Stimulated activated CD8-positive, alpha-beta memory T cell treated with anti-CD3 and anti-CD28 coated beads, Interleukin-7, amount 100 ng/mL, for 1 hour (primary cell): ENCODE results near the gene HLF.
A peak's percentile ranks its signal among the peaks of the same experiment; 100 is the strongest.

ENCODE experiments used
- DNase-seq, 2 donors: peaks; one replicate each; pipeline ENCODE4 v3.0.0-alpha.2; 2020; ENCODE audit warnings: low read depth in 2 of 2

Gene HLF

DNA sequence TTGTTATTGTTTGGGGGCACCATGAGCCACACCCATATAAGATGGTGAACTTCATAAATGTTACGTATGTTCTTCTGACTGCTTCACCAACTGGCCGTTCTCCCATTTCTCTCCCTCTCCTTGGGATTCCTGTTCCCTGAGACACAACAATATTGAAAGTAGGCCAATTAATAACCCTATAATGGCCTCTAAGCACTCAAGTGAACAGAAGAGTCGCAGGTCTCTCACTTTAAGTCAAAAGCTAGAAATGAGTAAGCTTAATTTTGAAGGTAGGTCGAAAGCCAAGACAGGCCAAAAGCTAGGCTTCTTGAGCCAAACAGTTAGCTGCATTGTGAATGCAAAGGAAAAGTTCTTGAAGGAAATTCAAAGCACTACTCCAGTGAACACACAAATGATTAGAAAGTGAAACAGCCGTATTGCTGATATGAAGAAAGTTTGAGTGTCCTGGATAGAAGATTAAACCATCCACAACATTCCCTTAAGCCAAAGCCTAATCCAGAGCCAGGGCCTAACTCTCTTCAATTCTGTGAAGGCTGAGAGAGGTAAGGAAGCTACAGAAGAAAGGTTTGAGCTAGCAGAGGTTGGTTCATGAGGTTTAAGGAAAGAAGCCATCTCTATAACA is 25.8 kb downstream of the HLF start:
- no peak for DNase-seq

DNA sequence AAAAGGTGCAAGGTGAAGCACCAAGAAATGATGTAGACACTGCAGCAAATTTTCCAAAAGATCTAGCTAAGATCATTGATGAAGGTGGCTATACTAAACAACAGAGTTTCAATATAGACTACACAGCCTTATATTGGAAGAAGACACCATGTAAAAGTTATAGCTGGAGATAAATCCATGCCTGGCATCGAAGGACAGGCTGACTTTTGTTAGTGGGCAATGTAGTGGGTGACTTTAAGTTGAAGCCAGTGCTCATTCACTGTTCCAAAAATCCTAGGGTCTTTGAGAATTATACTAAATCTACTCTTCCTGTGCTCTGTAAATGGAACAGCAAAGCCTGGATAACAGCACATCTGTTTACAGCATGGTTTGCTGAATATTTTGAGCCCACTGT is 26.4 kb downstream of the HLF start:
- DNase-seq: no peak

DNA sequence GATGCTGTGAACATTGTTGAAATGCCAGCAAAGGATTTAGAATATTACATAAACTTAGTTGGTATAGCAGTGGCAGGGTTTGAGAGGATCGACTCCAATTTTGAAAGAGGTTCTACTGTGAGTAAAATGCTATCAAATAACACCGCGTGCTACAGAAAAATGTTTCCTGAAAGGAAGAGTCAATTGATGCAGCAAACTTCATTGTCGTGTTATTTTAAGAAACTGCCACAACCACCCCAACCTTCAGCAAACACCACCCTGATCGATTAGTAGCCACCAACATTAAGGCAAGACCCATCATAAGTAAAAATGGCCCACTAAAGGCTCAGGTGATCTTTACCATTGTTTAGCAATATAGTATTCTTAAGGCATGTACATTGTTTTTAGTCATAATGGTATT is 27.3 kb downstream of the HLF start:
- no peak for DNase-seq

DNA sequence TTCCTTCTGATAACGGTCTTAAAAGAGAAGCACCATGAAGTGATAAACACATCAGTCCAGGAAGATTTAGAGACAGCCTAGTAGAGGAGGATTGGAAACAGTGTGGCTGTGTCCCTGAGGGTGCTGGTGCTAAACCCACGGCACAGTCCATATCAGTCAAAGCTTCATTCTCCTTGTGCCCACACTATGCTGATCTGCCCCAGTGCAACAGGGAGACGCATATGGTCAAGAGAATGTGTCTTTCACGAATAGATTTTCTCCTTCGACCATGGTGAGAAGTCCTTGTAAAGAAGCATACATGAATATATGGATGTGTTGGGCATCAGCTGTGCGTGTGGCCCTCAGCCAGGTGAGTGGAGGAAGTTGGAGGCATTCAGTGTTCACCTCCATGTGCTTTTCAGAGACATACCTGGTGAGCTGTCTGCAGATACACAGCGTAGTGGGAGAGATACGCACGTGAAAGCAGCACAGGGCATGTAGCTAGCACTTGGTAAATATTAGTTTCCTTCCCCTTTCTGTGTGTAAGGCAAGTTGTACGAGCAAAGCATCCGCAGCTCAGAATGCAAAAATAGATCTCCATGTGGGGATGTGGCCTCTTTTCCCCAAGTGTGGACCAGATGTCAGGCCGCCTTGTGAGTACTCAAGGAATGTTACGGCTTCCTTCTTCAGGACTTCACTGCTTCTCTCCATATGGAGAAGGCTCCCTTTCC is 29.4 kb downstream of the HLF start:
- DNase-seq: no peak

DNA sequence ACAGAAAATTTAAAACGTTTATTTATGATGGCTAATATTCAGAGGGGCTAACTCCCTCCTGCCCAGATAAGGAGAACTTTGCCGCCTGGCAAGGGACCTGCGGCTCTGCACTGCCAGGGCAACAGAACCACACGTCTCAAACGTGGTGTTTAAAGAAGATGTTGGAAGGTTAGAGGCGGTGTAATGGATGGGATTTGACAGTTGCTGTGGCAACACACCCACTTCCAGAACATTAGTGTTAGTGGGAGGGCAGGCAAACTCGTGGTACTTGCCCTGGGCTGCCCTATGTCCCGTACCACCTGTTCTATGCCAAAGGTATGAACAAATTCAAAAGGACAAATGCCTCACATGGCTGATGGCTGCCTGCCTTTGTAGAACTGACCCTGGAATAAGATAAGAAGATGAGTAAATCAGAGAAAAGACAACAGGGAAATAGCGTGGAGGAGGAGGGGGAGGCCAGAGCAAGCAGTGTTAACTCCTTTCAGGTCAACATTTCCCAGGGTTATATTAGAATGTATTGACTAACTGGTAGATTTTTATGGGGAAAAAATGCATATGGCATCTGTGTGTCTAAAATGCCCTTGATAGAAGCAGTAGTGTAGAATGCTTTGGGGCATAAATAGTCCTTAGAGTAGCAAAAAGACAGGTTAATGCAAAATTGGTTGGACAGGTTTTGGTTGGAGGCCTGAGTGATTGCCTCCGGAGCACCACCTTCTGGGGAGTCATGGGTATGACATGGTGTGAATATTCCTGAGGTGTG is 30.8 kb downstream of the HLF start:
- peak; percentile 11 to 25 for DNase-seq

DNA sequence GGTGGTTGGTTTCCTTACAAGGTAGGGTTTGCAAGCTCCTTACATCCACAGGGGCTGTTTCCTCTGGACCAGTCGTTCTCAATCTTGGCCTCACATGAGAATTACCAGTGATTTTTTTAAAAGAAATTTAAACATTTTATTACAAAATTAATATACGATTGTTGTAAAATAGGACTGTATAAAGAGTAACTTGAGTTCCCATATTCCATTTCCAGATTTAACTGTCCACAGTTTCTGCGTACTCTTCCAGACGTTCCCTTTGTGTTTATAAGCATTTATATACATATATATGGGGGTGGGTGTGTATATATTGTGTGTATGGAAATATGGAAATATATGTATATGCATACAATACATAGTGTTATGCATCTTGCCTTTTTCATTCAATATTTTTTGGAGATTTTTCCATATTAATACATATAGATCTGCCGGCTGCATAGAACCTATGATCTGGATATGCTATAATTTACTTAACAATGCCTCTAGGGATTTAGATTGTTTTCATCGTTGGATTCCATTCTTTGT is 31.5 kb downstream of the HLF start:
- no peak for DNase-seq

DNA sequence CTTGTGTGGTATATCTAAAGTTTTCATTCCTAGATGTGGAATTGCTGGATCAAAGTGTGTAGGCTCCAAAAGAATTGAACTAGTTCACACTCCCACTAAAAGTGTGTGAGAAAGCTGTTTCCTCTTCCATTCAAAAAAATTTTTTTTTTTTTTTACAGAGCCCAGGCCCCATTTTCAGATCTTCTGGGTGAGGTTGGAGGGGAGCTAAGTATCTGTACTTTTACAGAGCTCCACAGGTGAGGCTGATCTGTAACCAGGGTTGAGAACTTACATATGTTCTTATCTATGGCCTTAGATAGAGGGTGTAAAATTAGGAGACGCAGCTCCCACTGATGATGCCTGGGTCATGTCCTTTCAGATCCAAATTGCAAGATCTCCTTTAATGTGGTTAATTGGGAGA is 31.9 kb downstream of the HLF start:
- no peak for DNase-seq

DNA sequence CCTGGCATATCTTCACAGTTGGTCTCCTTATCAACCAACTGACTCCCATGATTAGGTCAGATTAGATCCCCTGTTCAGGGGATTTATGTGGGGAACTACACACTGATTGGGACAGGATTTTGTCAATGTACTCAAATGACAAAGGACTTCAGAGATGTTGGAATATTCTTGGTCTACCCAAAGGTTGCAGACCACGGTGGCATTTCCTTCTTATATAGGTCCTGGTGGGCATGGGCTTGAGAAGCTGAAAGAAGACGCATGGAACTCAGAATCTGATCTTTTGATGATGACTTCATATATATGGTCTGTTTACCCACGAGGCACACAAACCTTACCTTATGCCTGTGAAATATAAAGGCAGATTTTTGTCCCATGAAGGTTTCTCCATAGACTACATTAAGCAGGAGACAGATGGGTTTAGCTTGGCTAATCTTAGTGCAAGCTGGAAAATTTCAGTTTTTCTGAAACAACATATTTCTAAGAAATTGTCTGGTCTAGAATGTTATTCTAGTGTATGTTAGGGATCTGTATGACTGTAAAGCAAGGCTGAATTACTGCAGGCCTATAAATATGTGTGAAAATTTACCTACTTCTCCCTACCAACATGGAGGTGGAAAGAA is 33.5 kb downstream of the HLF start:
- no peak for DNase-seq

DNA sequence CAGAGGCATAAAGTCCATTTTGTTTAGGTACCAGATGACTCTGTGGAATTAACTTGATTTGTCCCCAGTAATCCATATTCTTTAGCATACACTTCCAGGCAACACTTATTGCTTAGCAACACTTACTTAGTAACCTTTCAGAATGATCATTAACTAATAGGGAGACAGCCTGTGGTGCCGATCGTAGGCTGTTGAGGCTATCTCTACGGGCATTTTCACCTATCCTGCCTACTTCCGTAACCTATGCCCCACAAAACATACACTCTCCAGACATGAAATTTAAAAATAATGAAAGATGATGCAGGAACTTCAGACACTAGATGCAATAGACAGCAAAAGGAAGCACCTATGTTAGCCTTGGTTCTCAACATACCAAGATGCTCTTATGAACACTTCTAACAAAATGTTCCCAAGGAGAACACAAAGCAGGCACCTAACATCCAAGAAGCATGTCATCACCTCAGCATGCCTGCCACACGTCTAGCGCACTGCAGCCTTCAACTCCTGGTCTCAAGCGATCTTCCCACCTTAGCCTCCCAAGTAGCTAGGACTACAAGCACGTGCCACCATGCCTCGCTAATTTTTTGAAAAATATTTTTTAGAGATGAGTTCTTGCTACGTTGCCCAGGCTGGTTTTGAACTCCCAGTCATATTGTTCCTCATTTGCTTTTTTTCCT is 34.5 kb downstream of the HLF start:
- no peak for DNase-seq

DNA sequence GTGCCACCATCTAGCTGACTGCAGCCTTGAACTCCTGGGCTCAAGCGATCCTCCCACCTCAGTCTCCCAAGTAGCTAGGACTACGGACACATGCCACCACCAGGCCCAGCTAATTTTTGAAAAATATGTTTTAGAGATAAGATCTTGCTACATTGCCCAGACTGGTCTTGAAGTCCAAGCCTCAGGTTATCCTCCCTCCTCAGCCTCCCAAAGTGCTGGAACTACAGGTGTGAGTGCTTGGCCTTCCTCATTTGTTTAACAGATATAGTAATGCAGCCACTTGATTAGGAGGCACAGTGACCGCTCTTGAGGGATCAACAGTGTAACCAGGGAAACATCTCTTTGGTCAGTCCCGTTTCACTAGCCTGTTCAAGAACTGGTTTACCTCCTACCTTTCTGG is 35.1 kb downstream of the HLF start:
- DNase-seq: no peak

DNA sequence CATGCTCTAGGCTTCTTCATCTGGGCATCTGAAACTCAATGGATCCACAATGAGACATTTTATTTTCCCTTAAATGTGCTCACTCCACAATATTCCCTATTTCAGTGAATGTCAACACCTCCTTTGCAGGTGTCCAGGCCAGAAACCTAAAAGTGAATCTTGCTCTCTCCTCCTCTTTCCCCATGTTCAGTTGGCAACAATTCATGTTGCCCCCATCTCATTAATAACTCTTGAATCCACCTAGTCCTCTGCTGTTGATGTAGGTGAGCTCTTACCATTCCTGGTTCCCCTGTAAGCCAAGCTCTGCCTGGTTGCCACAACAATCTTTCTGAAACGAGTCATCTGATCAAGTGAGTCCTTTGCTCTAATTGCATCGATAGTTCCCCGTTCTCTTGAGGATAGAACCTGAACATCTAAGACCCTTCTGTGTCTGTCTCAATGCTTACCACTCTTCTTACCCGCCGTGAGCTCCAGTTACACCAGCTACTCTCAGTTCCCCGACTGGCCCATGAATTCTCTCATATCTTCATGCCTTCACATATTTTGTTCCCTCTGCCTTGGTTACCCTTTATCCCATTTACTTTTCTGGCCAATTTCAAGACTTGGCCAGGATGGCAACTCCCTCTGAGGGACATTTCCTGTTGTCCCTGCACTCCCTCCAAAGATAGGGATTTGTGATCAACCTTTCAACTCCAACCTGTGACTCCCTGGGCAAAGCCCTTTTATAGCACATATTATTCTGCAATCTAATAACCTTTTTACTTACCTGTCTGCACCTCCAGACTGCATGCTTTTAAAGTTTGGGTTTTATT is 35.9 kb downstream of the HLF start:
- no peak for DNase-seq

DNA sequence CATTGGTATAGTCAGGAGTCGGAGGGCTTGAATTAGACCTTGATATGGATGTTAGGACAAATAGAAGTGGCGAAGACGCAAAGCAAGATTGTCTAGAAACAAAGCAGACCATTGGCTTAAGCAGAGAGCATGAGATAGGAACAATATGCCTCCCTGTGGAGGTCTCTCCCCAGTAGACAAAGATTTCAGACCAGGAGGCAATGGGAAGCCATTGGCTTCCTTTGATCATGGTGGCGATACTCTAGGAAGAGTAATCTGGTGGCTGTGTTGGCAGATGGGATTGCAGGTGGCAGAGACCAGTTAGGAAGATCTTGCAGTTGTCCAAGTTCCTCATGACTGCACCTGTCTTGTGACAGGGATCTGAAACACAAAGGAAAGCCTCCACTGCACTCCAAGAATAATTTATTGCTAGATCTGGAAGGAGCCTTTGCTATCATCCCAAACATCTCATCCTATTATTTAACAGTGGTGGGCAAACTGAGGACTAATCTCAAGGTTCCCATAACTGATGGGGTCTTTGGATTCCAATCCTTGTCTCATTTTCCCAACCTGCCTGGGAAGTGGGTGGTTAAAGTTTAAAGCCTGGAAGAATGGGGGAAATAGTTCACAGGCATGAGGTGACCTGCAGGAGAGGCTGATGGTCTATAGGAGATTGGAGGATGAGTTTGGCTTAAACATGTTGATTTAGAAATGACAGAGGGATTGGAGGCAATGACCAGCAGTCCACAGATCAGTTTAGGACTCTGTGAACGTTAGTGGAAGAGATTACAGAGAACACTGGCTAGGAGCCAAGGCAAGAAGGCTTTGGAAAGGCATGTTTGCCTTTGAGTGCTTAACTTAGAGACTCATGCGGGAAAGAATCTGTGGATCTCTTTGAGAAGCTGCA is 37.0 kb downstream of the HLF start:
- no peak for DNase-seq

DNA sequence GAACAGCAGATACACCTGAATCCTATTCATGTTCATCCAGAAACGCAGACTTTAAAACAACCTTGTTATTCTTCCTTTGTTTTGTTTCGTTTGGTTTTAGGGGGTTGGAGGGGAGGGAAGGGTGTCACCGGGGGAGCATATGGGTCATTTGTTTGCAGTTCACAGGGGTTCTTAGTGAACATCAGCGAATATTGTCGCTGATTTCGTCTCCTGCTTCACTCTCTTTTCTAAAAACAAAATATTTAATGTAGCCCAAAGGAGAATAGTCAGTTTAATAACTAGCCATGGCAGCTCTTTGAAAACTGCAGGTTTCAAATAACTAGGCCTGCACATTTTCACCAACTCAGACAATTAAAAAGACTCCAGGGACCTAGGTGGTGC is 37.6 kb downstream of the HLF start:
- no peak for DNase-seq

DNA sequence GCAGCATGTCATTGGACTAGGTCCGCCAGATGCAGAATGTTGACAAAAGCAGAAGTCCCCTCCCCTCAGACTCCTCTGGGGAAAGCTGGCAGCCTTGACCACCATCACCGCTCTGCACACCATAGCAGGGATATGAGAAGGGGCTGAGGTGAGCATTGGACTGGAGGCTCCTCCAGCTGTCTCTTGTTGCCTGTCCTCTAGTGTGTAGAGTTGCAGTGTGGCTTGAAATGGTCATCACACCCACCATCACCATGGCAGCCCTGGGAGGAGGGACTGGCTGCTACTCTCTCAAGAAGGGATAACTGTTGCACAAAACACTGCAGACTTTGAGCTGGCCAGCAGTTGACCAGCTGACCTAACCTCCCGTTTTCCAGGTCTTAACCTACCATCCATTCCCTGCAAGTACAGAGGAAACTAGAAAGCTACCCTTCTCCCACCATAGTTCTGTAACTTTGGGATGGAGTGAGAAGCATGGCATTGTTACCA is 38.3 kb downstream of the HLF start:
- no peak for DNase-seq

DNA sequence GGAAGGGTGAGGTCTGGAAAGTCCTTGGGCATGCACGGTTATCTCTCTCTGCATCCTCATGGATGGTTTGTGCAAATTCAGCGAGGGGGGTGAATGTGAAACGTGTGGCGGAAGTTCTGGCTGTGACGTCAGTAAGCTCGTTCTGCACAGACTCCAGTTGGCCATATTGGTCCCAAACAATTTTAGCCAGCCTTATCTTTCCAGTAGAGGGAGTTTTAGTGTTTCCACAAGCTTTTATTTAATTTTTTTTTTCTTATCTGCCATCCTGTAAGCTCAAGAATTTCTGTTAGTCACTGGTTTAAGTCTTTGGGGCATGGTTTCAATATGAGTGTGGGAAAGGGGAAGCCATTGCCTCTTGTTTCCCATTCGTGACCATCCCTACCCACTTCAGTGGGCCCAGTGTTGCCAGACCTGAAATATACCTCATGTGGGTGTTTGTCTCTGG is 39.0 kb downstream of the HLF start:
- no peak for DNase-seq

DNA sequence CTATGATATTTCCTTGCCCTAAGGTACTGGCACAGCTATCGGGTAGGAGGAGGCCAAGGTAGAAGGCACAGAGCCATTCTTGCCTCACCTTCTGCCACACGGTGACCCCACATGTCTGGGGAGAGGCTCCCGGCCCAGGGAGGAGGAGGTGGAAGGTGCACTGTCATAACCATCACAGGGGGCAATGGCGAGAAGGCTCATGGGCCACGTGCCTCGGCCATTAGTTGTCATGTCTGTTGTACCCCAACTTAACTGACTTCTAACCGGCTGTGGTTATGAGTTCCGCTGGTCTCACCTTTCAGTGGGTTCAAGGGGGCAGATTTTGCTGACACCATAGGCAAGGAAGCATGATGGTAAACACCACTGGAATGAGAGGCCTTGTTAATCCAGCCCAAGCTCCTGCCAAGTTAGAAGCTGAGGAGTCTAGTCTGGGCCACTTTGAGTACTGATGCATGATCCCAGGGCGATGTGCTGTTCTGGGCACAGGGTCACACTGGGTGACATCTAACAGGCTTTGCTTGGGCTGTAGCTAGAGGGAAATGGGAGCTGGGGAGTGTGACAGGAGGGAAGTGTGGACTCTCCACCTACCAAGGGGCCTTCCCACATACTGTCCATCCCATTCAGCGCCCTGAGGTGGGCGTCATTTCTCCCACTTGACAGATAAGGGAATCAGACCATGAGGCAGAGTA is 39.6 kb downstream of the HLF start:
- no peak for DNase-seq

DNA sequence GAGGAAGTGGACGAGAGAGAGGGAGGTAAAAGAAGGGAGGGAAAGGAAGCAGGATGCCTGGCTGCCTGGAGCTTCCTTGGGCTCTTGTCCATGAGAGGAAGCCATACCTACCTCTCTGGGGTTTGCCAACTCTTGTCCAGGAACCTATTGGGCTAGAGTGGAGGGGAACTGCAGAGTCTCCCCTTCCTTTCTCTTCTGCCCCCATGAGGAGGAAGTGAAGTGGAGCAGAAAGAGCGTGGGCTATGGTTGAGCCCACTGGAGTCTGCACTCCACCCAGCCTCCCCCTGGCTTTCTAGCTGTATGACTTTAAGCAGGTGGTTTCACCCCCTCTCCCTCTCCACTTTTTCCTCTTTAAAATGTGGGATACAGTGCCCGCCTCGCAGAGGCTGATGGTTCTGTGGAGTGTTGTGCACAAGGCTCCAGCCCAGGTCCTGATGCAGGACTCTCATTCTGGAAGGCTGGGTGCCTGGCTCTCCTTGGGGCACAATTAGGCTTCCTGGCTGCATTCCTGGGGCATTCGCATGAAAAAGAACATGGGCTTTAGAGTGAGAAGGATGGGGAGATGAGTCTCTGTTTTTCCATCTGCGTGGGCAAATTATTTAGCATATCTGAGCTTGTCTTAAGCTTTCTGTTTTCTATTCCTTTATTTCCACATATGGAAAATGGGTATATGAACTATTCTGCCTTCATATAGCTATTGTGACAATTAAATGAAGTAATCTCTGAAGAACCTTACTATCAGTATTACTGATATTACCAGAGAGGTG is 40.7 kb downstream of the HLF start:
- DNase-seq: no peak

DNA sequence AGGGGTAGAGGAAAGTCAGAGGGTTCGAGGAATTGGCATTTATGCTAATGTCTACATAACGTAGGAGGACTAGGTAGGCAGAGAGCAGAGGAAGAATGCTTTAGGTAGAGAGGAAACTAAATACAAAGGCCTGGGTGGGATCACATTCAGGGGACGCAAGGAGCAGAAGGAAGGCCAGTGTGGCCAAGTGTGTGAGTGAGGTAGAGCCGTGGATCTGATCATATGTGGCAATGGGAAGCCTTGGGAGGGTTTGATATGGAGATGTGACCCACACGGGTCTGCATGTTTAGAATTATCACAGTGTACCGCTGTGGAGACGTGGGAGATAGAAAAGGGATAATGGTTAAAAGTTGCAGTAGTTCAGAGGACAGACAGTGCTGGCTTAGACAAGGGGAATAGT is 43.1 kb downstream of the HLF start:
- DNase-seq: no peak
